Erythroblast (primary cell): Measurements from ENCODE around the gene ARHGAP11A.

ENCODE experiments used
- GATA1 ChIP-seq: IDR thresholded peaks from 2 replicates; pipeline ENCODE4 v1.6.1; 2011; ENCODE audit warnings: low read depth, mild to moderate bottlenecking, control low read depth, low read length, moderate library complexity
- POLR2A ChIP-seq: IDR thresholded peaks from 2 replicates; pipeline ENCODE4 v1.6.1; 2011; ENCODE audit warnings: mild to moderate bottlenecking, low read length

- TF ChIP-seq POLR2A (no peak), GATA1 (no peak)
Measured at GRCh38 chr15:32670623-32671022, 55.3 kb downstream of the ARHGAP11A start.
